PFSK-1 (cell line): Measurements from ENCODE around the gene BNC2.

Experiments
- FOXP2 ChIP-seq: optimal IDR thresholded peaks from 2 replicates; pipeline ENCODE3; 2011; ENCODE audit warnings: borderline replicate concordance, control low read depth, inconsistent platforms; ENCODE audit not compliant: insufficient read depth; ENCODE audit errors: extremely low read length, extremely low read depth
- POLR2AphosphoS5 ChIP-seq: IDR thresholded peaks from 2 replicates; pipeline ENCODE4 v1.6.1; 2012; ENCODE audit warnings: low read depth, mild to moderate bottlenecking, control low read depth, low read length, moderate library complexity
- SIN3A ChIP-seq: IDR thresholded peaks from 2 replicates; pipeline ENCODE4 v1.6.1; 2012; ENCODE audit warnings: mild to moderate bottlenecking, low read length, moderate library complexity, borderline replicate concordance; ENCODE audit not compliant: insufficient read depth
- TAF1 ChIP-seq: IDR thresholded peaks from 2 replicates; pipeline ENCODE4 v1.6.1; 2012; ENCODE audit warnings: low read length, control low read depth, borderline replicate concordance; ENCODE audit not compliant: insufficient read depth
- TF ChIP-seq, protein P1 (sequence below), 2 experiments: IDR thresholded peaks; 2 replicates each; pipeline versions ENCODE4 v1.6.1 to v1.8.0; 2011 to 2012; ENCODE audit warnings: low read depth in 2 of 2, low read length in 2 of 2, control low read depth in 1 of 2, inconsistent platforms in 1 of 2, mild to moderate bottlenecking in 1 of 2, moderate library complexity in 1 of 2; ENCODE audit not compliant: insufficient read depth in 1 of 2

The BNC2 gene

DNA sequence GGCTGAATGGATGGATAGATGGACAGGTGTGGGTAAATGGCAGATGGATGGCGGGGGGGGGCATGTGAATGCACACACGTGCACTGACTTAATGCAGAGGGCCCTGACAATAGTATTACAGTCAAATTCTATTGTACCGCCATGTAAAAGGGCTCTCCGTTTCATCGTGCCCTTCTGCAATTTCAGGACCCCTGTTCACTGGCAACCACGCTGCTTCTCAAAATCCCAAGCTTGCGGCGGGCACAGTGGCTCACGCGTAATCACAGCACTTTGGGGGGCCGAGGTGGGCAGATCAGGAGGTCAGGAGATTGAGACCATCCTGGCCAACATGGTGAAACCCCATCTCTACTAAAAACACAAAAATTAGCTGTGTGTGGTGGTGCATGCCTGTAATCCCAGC lies 211.4 kb downstream of the BNC2 start:
- TF ChIP-seq POLR2AphosphoS5 (no peak), SIN3A (no peak), TAF1 (no peak), FOXP2 (no peak)
- TF ChIP-seq, protein P1, sequence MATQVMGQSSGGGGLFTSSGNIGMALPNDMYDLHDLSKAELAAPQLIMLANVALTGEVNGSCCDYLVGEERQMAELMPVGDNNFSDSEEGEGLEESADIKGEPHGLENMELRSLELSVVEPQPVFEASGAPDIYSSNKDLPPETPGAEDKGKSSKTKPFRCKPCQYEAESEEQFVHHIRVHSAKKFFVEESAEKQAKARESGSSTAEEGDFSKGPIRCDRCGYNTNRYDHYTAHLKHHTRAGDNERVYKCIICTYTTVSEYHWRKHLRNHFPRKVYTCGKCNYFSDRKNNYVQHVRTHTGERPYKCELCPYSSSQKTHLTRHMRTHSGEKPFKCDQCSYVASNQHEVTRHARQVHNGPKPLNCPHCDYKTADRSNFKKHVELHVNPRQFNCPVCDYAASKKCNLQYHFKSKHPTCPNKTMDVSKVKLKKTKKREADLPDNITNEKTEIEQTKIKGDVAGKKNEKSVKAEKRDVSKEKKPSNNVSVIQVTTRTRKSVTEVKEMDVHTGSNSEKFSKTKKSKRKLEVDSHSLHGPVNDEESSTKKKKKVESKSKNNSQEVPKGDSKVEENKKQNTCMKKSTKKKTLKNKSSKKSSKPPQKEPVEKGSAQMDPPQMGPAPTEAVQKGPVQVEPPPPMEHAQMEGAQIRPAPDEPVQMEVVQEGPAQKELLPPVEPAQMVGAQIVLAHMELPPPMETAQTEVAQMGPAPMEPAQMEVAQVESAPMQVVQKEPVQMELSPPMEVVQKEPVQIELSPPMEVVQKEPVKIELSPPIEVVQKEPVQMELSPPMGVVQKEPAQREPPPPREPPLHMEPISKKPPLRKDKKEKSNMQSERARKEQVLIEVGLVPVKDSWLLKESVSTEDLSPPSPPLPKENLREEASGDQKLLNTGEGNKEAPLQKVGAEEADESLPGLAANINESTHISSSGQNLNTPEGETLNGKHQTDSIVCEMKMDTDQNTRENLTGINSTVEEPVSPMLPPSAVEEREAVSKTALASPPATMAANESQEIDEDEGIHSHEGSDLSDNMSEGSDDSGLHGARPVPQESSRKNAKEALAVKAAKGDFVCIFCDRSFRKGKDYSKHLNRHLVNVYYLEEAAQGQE (IDR thresholded peaks at IDR 0.05; ENCODE audit: insufficient read depth in 1 of 2, low read depth in 2 of 2, low read length in 2 of 2): no peak

DNA sequence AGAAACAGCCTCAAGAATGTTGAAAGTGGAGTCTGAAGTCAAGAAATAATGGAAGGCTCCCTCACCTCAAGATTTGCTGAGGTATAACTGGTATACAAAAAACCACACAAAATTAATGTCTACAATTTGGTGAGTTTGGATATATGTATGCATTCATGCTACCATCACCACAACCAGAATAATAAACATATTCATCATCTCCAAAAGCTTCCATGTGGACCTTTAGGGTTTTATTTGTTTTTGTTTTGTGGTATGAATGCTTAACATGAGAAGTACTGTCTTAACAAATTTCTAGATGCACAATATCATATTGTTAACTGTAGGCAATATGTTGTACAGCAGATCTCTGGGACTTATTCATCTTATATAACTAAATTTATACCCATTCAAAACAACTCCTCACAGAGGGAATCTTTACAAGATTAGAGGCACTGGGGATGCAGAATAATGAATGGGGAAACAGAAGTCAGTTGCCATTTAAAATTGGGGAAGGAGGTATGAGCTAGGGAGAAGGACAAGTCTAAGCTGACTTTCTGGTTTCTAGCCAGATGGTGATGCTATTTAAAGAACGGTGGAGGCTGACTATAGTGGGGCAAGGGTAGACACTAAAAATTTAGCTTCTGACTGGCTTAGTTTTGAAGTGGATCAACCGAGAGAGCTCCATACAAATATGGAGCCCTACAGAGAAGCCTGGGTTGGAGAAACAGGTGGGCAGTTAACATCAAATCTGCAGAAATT lies 213.9 kb downstream of the BNC2 start:
- TF ChIP-seq FOXP2 (no peak), TAF1 (no peak), POLR2AphosphoS5 (no peak)
- TF ChIP-seq, protein P1 (IDR thresholded peaks at IDR 0.05; ENCODE audit: insufficient read depth in 1 of 2, low read depth in 2 of 2, low read length in 2 of 2): no peak

DNA sequence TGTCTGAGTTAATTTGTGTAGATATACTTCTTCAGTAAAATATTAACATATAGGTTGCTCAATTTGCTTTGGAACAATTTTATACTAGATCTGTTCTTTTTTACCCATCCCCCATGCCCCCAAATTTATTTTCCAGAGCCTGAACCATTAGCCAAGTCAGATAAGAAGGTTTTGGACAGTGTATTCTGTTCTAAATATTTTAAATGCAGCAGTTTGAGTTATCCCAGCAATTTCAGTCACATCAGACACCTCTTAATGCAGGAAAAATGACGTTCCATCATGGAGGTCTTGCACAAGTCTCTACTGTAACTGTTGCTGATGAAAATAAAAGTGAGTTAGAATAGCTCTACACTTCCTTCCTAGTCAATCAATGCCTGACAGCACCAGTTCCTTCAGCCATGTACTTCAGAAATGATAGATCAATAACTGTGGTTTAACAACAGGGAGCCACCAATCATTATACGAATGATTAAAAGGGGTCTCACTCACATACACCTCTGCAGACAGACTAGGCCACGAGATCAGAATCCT lies 215.8 kb downstream of the BNC2 start:
- no peak for TF ChIP-seq FOXP2
- TF ChIP-seq SIN3A: no peak
- TF ChIP-seq, protein P1 (IDR thresholded peaks at IDR 0.05; ENCODE audit: insufficient read depth in 1 of 2, low read depth in 2 of 2, low read length in 2 of 2): no peak
- TF ChIP-seq TAF1: no peak
- no peak for TF ChIP-seq POLR2AphosphoS5

DNA sequence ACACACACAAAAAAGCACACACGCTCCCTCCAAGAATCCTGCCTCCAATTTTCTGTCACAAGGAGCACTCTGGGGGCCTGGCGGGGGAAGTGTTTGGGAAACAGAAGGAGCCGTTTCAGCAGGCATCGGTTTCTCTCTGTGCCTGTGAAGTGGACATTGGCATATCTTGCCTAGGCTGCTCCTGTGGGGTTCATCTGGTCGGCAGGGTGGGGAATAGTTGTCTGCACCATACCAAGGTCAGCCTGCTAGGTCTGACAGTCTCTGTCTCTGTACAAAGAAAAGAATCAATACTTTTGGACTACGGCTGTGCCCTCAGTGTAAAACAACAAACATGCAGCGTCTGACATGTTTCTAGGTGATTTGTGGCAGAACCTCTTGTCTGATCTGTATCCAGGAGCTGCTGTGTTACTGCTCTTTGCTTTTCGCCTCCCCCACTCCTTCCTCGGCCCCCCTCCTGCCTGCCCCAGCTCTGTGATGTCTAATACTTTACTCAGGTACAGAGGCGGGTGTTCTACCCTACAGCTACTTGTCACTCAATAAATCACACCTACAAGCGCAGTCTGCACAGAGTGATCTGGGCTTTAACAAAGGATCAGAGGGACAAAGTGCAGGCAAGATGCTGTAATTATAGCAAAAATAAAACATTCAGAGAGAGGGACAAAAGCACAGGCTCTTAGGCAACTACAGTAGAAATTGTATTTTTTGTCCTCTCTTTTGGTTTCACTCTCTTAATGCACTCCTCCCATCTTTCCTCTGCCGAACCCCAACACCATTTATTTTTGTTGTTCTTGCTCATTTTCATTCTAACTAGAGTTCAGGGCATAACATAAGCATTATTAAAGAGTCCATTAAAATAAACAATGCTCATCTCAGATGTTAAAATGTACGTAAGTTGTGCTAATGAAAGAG lies 216.7 kb downstream of the BNC2 start:
- TF ChIP-seq SIN3A (no peak), POLR2AphosphoS5 (no peak), TAF1 (no peak), FOXP2 (no peak)
- TF ChIP-seq, protein P1 (IDR thresholded peaks at IDR 0.05; ENCODE audit: insufficient read depth in 1 of 2, low read depth in 2 of 2, low read length in 2 of 2): no peak
